ENCODE results near the gene CSGALNACT2.

The CSGALNACT2 gene

DNA sequence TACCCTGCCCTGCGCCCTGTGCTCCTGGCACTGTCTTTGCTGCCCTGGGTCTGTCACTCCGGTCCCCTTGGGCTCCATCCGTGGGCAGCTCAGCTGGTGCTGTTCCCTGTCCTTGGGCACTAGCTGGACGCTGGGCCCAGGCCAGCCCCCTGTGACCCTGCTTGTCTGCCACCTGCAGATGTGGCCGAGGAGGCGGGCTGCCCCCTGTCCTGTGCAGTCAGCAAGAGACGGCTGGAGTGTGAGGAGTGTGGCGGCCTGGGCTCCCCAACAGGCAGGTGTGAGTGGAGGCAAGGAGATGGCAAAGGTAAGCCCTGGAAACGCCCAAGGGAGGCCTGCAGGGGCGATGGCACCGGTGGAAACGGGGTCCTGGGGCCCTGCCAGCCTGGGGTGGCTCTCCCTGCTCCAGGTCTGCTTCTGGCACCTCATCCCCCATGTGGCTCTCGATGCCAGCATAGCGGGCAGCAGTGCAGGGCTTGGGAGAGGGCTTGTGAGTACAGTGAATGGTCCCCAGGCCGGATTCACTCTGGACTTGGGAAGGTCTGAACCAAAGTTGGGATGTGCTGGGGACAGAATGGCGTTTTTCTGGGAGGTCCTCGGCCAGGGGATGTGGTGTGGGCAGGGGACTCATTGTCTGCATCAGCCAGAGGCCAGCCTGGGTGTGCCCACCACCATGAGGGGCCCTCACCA is 26.2 kb upstream of the CSGALNACT2 start:
- no peak for FAIRE-seq

GRCh38 chr10:43112608-43112961 is 25.7 kb upstream of the CSGALNACT2 start:
- no peak for DNase-seq (ENCODE audit: insufficient read length, low spot score)
- no peak for FAIRE-seq

More for the DNA sequence above, 26.2 kb upstream of the CSGALNACT2 start:
- no peak for DNase-seq (ENCODE audit: insufficient read length, low spot score)

GRCh38 chr10:43113201-43114087 is 24.8 kb upstream of the CSGALNACT2 start:
- DNase-seq (ENCODE audit: insufficient read length, low spot score): no peak
- no peak for FAIRE-seq

- DNase-seq (ENCODE audit: insufficient read length, low spot score): no peak
- FAIRE-seq: no peak
Observed at GRCh38 chr10:43114088-43114742, 24.0 kb upstream of the CSGALNACT2 start.

GRCh38 chr10:43114743-43115611 is 23.3 kb upstream of the CSGALNACT2 start:
- no peak for DNase-seq (ENCODE audit: insufficient read length, low spot score)
- FAIRE-seq: no peak

DNA sequence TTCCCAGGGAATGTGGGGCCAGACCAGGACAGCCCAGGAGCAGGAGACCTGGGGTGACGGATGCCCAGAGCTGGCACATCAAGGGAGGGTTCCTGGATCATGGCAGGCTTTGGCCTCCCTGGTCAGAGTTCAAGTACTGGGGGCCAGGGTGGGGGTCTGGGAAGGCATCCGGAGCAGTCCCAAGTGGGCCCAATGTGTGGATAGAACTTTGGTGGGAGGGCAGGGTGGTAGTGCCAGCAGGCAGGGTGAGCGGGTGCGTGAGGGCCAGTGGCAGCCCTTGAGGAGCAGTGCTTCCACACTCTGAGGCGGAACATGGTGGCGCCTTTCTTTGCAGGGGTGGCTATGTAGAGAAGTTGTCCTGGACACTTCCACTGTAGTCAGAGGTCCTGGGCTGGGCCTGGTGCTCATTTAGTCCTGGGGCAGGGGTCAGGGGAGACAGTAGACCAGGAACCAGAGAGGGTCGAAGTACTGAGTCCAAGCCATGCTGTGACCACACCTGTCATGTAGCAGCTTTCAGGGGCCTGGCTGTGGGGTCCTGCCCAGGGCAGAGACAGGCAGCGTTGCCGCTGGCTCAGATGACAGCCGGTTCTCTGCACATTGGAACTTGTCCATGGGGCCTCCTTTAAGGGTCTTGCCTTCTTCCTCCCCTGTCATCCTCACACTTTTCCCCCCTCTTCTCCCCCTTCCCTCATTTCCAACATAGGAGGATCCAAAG is 22.2 kb upstream of the CSGALNACT2 start:
- FAIRE-seq: no peak
- no peak for DNase-seq (ENCODE audit: insufficient read length, low spot score)

- DNase-seq (ENCODE audit: insufficient read length, low spot score): no peak
Observed at GRCh38 chr10:43116596-43116995, 21.6 kb upstream of the CSGALNACT2 start.

DNA sequence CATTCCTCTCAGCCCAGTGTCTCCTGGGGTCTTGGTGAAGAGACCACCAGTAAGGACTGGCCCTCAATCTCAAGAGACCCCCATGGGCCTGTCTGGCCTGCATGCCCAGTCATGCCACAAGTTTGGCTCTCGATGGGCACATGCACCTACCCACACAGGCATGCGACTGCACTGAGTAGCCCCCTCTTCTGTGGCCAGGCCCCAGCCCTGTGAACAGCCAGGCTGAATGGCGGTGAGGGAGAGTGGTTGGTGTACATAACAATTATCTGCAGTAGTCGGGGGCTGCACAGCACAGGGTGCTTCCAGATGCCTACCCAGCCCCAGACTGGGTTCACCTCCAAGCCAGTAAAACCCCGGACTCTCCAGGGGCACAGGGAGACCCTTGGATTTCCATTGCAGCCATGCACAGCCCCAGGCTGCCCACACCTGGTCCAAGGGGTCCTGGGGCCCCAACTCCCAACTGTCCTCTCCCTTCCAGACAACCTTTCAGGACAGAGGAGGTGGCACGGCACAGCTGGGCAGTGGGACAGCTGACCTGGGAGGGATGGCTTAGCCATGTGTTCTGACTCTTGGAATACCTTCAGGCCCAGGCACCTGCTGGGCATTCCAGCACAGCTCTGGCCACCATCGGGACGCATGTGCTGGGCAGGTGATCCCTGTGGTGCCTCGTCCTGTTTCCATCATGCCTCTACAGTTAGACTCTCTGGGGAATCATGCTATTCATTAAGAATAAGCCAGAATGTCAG is 21.0 kb upstream of the CSGALNACT2 start:
- DNase-seq (ENCODE audit: insufficient read length, low spot score) (no peak), FAIRE-seq (no peak)

More at GRCh38 chr10:43116596-43116995, 21.6 kb upstream of the CSGALNACT2 start:
- no peak for FAIRE-seq

DNA sequence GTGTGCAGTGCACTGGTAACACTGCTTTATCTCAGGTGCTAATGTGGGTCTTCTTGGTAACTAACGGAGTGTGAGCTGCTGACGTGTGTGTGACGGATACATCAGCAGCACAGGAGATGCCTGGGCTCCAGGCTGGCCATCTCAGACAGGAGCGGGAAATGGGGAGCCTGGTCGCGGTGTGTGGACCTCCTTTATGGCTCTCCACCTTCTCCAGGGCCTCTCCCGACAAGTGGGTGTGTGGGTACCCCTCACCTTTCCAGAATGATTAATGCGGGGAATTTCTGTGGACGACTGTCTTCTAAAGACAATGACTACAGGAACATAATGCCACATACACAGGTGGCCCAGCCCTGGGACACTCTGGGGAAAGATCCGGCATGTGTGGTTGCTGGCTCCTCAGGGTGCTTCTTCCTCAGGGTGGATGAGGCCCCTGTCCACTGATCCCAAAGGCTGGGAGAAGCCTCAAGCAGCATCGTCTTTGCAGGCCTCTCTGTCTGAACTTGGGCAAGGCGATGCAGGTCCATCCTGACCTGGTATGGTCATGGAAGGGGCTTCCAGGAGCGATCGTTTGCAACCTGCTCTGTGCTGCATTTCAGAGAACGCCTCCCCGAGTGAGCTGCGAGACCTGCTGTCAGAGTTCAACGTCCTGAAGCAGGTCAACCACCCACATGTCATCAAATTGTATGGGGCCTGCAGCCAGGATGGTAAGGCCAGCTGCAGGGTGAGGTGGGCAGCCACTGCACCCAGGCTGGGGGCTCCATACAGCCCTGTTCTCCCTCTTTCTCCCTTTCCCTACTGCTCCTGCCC is 20.3 kb upstream of the CSGALNACT2 start:
- FAIRE-seq: no peak

DNA sequence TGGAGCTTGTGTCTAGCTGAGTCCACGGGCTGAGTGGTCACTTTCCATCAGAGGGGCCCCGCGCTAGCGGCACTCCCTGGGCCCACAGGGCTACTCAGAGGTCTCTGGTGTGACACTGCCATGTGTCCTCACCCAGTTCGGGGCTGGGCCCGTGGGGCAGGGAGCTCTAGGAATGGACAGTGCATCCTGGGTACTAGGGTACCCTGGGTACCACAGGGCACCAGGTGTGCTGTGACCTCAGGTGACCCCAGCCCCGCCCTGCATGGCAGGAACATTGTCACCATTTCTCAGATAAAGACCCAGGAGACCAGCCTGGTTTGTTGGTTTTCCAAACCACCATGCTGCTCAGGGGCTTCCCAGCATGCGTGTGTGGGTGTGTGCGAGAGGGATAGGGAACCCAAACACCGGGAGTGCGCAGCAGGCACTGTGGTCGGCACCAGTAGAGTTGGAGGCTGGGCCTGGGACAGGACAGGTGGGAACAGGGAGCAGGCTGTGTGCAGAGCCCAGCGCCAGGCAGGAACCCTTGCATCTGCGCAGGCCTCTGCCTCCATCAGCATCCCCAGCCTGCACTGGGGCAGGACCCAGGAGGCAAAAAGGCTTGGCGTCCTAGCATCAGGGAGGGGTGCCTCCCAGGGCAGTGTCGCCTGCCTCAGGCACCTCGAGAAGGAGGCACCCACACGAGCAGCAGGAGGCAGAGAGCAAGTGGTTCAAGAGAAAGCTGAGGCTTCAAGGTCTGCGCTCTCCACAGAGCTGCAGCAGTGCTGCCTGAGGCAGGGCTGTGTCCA is 19.4 kb upstream of the CSGALNACT2 start:
- DNase-seq (ENCODE audit: insufficient read length, low spot score): no peak
- FAIRE-seq: no peak

More for the DNA sequence above, 20.3 kb upstream of the CSGALNACT2 start:
- DNase-seq (ENCODE audit: insufficient read length, low spot score): no peak

GRCh38 chr10:43119416-43120115 is 18.7 kb upstream of the CSGALNACT2 start:
- FAIRE-seq (no peak), DNase-seq (ENCODE audit: insufficient read length, low spot score) (no peak)

- DNase-seq (ENCODE audit: insufficient read length, low spot score) (no peak), FAIRE-seq (no peak)
Observed at GRCh38 chr10:43120116-43120928, 17.9 kb upstream of the CSGALNACT2 start.

- no peak for DNase-seq (ENCODE audit: insufficient read length, low spot score)
- no peak for FAIRE-seq
Observed at GRCh38 chr10:43120929-43121314, 17.3 kb upstream of the CSGALNACT2 start.

DNA sequence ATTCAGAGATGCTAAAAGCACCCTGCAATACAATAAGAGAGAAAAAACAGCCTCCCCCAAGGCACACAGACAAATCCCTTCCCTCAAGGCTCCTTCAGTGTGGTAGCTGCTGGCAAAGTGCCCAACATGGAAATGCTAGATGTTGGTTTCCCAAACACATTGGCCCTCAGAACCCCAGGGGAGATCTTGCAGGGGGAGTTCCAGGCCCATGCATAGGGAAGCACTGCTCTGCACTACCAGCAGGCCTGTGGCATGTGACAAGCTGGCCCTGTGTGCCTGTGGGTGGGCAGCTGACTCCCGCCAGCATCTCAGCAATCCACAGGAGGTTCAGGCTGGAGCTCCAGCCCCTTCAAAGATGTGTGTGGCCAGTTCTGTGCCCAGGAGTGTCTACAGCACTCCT is 16.8 kb upstream of the CSGALNACT2 start:
- DNase-seq (ENCODE audit: insufficient read length, low spot score) (no peak), FAIRE-seq (no peak)

- FAIRE-seq (no peak), DNase-seq (ENCODE audit: insufficient read length, low spot score) (no peak)
Observed at GRCh38 chr10:43122096-43122495, 16.1 kb upstream of the CSGALNACT2 start.

- FAIRE-seq: no peak
Observed at GRCh38 chr10:43122826-43123225, 15.4 kb upstream of the CSGALNACT2 start.

More at GRCh38 chr10:43122826-43123225, 15.4 kb upstream of the CSGALNACT2 start:
- DNase-seq (ENCODE audit: insufficient read length, low spot score): no peak
